ENCODE data around the gene CDK5RAP3.
"Not testable (repeated sequence)": the region's sequence is repeated elsewhere in the genome, so short reads cannot be mapped to it uniquely, and the experiment has no call there.

Gene CDK5RAP3

GRCh38 chr17:48016112-48016511 lies 45.2 kb downstream of the CDK5RAP3 start (continued):
- TF ChIP-seq ZBTB48 (tag by site-specific recombination; IDR thresholded peaks at IDR 0.05) = 0 out of 2 replicates have a peak, but pooled peaks have one; percentile 30

DNA sequence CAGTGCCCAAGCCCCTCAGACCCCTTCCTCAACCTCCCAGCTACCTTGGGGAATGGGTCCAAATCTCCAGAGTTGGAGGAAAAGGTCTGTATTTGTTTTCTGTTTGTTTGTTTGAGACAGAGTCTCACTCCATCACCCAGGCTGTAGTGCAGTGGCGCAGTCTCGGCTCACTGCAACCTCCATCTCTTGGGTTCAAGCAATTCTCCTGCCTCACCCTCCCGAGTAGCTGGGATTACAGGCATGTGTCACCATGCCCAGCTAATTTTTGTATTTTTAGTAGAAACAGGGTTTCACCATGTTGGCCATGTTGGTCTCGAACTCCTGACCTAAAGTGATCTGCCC lies 46.9 kb downstream of the CDK5RAP3 start:
- POLR2A ChIA-PET = interaction anchor here (1.0 to 1.5 kb wide), 8 partner anchors 15 to 176 kb away, joined by 3 to 8 read pairs (median 5); partner anchors contain the start of genes CDK5RAP3, SCRN2 and SP2
- H3K4me1 ChIP-seq (ENCODE audit: control insufficient read depth, insufficient read depth, low read length); H3K36me3 ChIP-seq (ENCODE audit: control insufficient read depth in 2 of 2, insufficient read depth in 1 of 2, low read length in 2 of 2); H3K27ac ChIP-seq (ENCODE audit: extremely low read depth, low read depth, low read length); H3K4me3 ChIP-seq (ENCODE audit: low read depth, low read length); H3K9me3 ChIP-seq (ENCODE audit: control insufficient read depth, insufficient read depth, low read depth, low read length): not testable (repeated sequence)
- CTCF ChIA-PET = interaction anchor here (0.5 to 15.5 kb wide), 44 partner anchors 7 to 1218 kb away, joined by 3 to 386 read pairs (median 6); partner anchors contain the start of genes CDK5RAP3, PNPO, PRR15L and SCRN2

- POLR2A ChIA-PET = interaction anchor here (0.6 to 1.1 kb wide), 2 partner anchors 26 to 75 kb away, joined by 3 to 8 read pairs; partner anchors contain the start of gene NFE2L1
Measured at GRCh38 chr17:48021934-48022333, 51.0 kb downstream of the CDK5RAP3 start.

DNA sequence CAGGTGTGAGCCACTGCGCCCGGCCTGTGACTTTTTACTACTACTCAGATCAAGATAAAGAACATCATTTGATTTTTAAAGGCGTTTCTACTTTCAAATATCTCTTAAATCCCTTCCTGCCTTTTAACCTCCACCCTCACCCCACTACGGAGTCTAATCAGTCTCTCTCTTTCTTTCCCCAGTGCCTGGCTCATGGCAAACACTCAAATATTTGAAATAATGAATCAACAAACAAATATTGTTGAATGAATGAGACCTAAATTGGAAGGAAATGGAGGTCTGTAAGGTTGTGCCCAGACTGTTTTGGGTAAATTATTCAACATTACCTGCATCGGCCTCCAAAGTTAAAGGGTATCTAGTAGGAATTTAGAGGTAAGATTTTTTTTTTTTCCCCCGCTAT lies 52.0 kb downstream of the CDK5RAP3 start:
- peaks cover 14% of the 10 kb centered on the region for H3K4me1 ChIP-seq (ENCODE audit: control insufficient read depth, insufficient read depth, low read length)
- H3K36me3 ChIP-seq (ENCODE audit: control insufficient read depth in 2 of 2, insufficient read depth in 1 of 2, low read length in 2 of 2) = no peaks in the 10 kb centered on the region
- no peak overlapping the region for H3K4me3 ChIP-seq (ENCODE audit: low read depth, low read length)
- no peaks in the 10 kb centered on the region for H3K9me3 ChIP-seq (ENCODE audit: control insufficient read depth, insufficient read depth, low read depth, low read length)
- ChIA-PET POLR2A (interaction anchor here (0.6 to 0.8 kb wide), 4 partner anchors 11 to 1210 kb away, joined by 3 read pairs; partner anchors contain the start of gene NFE2L1), CTCF (interaction anchor here (0.6 to 15.5 kb wide), 6 partner anchors 12 to 304 kb away, joined by 3 to 386 read pairs (median 5); partner anchors contain the start of gene PNPO)
- TF ChIP-seq SCRT2 (tag by site-specific recombination; IDR thresholded peaks at IDR 0.05) = no peak
- no peak for TF ChIP-seq ZNF426 (tag by site-specific recombination; IDR thresholded peaks at IDR 0.05)
- no peak for TF ChIP-seq ZSCAN30 (tag by site-specific recombination; IDR thresholded peaks at IDR 0.05)
- TF ChIP-seq ZNF311 (tag by site-specific recombination; IDR thresholded peaks at IDR 0.05; ENCODE audit: borderline replicate concordance) = no peak
- TF ChIP-seq ZNF366 (tag by site-specific recombination; conservative IDR thresholded peaks at IDR 0.05) = no peak
- no peak overlapping the region for H3K27ac ChIP-seq (ENCODE audit: extremely low read depth, low read depth, low read length)

More at GRCh38 chr17:48021934-48022333, 51.0 kb downstream of the CDK5RAP3 start:
- TF ChIP-seq ZNF169 (tag by site-specific recombination; IDR thresholded peaks at IDR 0.05) (no peak), ZNF529 (tag by site-specific recombination; IDR thresholded peaks at IDR 0.05; ENCODE audit: insufficient replicate concordance) (no peak), ZNF777 (tag by site-specific recombination; IDR thresholded peaks at IDR 0.05; ENCODE audit: borderline replicate concordance) (no peak), ZNF155 (tag by site-specific recombination; IDR thresholded peaks at IDR 0.05) (no peak), ZNF202 (tag by site-specific recombination; IDR thresholded peaks at IDR 0.05; ENCODE audit: borderline replicate concordance) (no peak), ZNF837 (tag by site-specific recombination; IDR thresholded peaks at IDR 0.05) (no peak), KLF8 (tag by site-specific recombination; IDR thresholded peaks at IDR 0.05) (no peak), ZNF426 (tag by site-specific recombination; IDR thresholded peaks at IDR 0.05) (no peak), ZNF580 (tag by site-specific recombination; IDR thresholded peaks at IDR 0.05) (no peak), ZXDB (tag by site-specific recombination; IDR thresholded peaks at IDR 0.05) (no peak), ZNF221 (tag by site-specific recombination; IDR thresholded peaks at IDR 0.05; ENCODE audit: borderline replicate concordance) (no peak), ZNF394 (tag by site-specific recombination; IDR thresholded peaks at IDR 0.05; ENCODE audit: borderline replicate concordance) (no peak), SCRT1 (tag by site-specific recombination; IDR thresholded peaks at IDR 0.05; ENCODE audit: borderline replicate concordance) (no peak), ZNF626 (tag by site-specific recombination; IDR thresholded peaks at IDR 0.05) (no peak)
- no peaks in the 10 kb centered on the region for H3K36me3 ChIP-seq (ENCODE audit: control insufficient read depth in 2 of 2, insufficient read depth in 1 of 2, low read length in 2 of 2)
- no peak overlapping the region for H3K27ac ChIP-seq (ENCODE audit: extremely low read depth, low read depth, low read length)
- H3K4me3 ChIP-seq (ENCODE audit: low read depth, low read length) = no peak overlapping the region
- peaks cover 14% of the 10 kb centered on the region for H3K4me1 ChIP-seq (ENCODE audit: control insufficient read depth, insufficient read depth, low read length)
- CTCF ChIA-PET = interaction anchor here (0.5 to 15.5 kb wide), 7 partner anchors 11 to 152 kb away, joined by 3 to 386 read pairs (median 6); partner anchors contain the start of gene PNPO
- H3K9me3 ChIP-seq (ENCODE audit: control insufficient read depth, insufficient read depth, low read depth, low read length) = no peaks in the 10 kb centered on the region
